ENCODE data around the gene CLASP1. TPM values are rescaled to one million over a fixed set of nuclear protein-coding genes. Genes with fewer than 3 reads are reported as not detected.

Gene CLASP1
- total and polyA plus RNA-seq, 2 of the 8 experiments (the other 6 are each of a cell fraction or from before 2014, with no cell fraction given): 7.3 to 53.9 TPM

DNA sequence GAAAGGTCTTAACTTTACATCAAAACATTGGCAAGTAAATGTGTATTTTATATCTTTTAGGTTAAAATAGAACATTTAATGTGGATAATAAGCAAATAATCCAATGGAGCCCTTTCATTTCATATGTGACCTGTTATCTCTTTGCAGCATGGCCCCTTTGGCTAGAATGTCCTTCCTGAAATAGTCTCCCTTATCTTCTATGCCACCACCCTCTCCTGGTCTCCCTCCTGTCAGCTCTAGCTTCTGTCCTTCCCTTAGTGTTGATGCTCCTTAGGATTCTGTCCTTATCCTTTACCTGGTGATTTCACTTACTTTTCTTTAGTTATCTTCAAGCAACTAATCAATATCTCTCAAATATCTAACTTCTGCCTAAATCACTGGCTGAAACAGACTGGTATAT is 277.2 kb downstream of the CLASP1 start:
- no peak overlapping the region for H4K91ac ChIP-seq (replicated peaks; ENCODE audit: insufficient read length, low read length)
- no peak overlapping the region for H3K4me3 ChIP-seq (ENCODE audit: extremely low read depth in 1 of 4, insufficient read depth in 2 of 4, low read depth in 3 of 4, low read length in 4 of 4)
- no peak overlapping the region for H4K8ac ChIP-seq (ENCODE audit: extremely low read depth, insufficient read depth, low read length)
- no peaks in the 10 kb centered on the region for H3K23me2 ChIP-seq (ENCODE audit: low read depth, low read length)
- H3K27me3 ChIP-seq (replicated peaks in 1 of 4; ENCODE audit: control insufficient read depth in 3 of 4, extremely low read depth in 1 of 4, insufficient read depth in 3 of 4, low read length in 3 of 4): no peaks in the 10 kb centered on the region
- H3K9me3 ChIP-seq (ENCODE audit: insufficient read depth in 2 of 2, low read depth in 1 of 2, low read length in 1 of 2): no peaks in the 10 kb centered on the region; a peak in 1 of 4 replicates
- no peaks in the 10 kb centered on the region for H3K4me1 ChIP-seq (replicated peaks in 1 of 4; ENCODE audit: control insufficient read depth in 3 of 4, insufficient read depth in 4 of 4, low read length in 3 of 4)
- H2AFZ ChIP-seq (ENCODE audit: low read length): no peak overlapping the region
- no peak overlapping the region for H4K5ac ChIP-seq (ENCODE audit: insufficient read length, low read depth, low read length)
- no peak overlapping the region for H3K23ac ChIP-seq (ENCODE audit: insufficient read length)
- H2BK15ac ChIP-seq (ENCODE audit: low read length): no peak overlapping the region
- no peak overlapping the region for H3K27ac ChIP-seq (ENCODE audit: low read depth, low read length)
- H3K36me3 ChIP-seq (ENCODE audit: control insufficient read depth in 2 of 4, insufficient read depth in 4 of 4, low read length in 3 of 4): peaks cover 0 to 26% (median 12%) of the 10 kb centered on the region in 4 experiments; a peak in 6 of 8 replicates
- H3K4ac ChIP-seq (replicated peaks; ENCODE audit: insufficient read length, low read depth, low read length): no peak overlapping the region
- no peak for FAIRE-seq
- no peak overlapping the region for H3K14ac ChIP-seq (ENCODE audit: insufficient read length)
- H3K9ac ChIP-seq (replicated peaks in 1 of 4; ENCODE audit: extremely low read depth in 1 of 4, low read depth in 3 of 4, low read length in 3 of 4): no peak overlapping the region
- TF ChIP-seq JUND (IDR thresholded peaks at IDR 0.05; ENCODE audit: low read length) (no peak), KDM4A (IDR thresholded peaks at IDR 0.05; ENCODE audit: low read depth, low read length, severe bottlenecking) (no peak), CTBP2 (IDR thresholded peaks at IDR 0.05; ENCODE audit: borderline replicate concordance, insufficient read depth, insufficient read length, low read length) (no peak), POLR2A (IDR thresholded peaks at IDR 0.05; ENCODE audit: control extremely low read depth in 1 of 2, low read depth in 2 of 2, low read length in 2 of 2) (no peak)
- TF ChIP-seq, protein P1, sequence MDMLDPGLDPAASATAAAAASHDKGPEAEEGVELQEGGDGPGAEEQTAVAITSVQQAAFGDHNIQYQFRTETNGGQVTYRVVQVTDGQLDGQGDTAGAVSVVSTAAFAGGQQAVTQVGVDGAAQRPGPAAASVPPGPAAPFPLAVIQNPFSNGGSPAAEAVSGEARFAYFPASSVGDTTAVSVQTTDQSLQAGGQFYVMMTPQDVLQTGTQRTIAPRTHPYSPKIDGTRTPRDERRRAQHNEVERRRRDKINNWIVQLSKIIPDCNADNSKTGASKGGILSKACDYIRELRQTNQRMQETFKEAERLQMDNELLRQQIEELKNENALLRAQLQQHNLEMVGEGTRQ (IDR thresholded peaks at IDR 0.05; ENCODE audit: low read length): no peak
- no peaks in the 10 kb centered on the region for H3K79me1 ChIP-seq (ENCODE audit: low read depth, low read length)
- H3K79me2 ChIP-seq (ENCODE audit: control insufficient read depth in 1 of 2, insufficient read depth in 2 of 2, low read length in 2 of 2): no peaks in the 10 kb centered on the region
- peaks cover 1 to 2% of the 10 kb centered on the region in 2 experiments for H4K20me1 ChIP-seq (replicated peaks in 1 of 2; ENCODE audit: control insufficient read depth in 1 of 2, insufficient read depth in 2 of 2, low read length in 2 of 2)
- H2AK5ac ChIP-seq (ENCODE audit: low read depth, low read length): no peak overlapping the region
- no peak for DNase-seq (ENCODE audit: low read depth in 1 of 2, low spot score in 2 of 2)
- no peak overlapping the region for H2BK5ac ChIP-seq (ENCODE audit: low read depth, low read length)
- H3K4me2 ChIP-seq (ENCODE audit: insufficient read depth in 1 of 2, low read depth in 2 of 2, low read length in 2 of 2): no peak overlapping the region
- POLR2A ChIA-PET (ENCODE audit: partially characterized antibody): no interaction called here
- CTCF ChIA-PET (ENCODE audit: partially characterized antibody): interaction anchor here (0.6 kb wide), 1 partner anchor 562 kb away, joined by 3 read pairs; no protein-coding TSS in a partner anchor
- H2BK120ac ChIP-seq (replicated peaks; ENCODE audit: low read depth, low read length): no peak overlapping the region
- H3K18ac ChIP-seq (ENCODE audit: extremely low read depth, low read length): no peak overlapping the region
- no peak overlapping the region for H2BK12ac ChIP-seq (ENCODE audit: low read depth, low read length)
- no peak overlapping the region for H2BK20ac ChIP-seq (ENCODE audit: low read length)
- H3K56ac ChIP-seq (replicated peaks; ENCODE audit: insufficient read length, low read depth, low read length): no peak overlapping the region

All from H1 (cell line).